Measurements from ENCODE around the gene FNDC3A. TPM values are rescaled to one million over a fixed set of nuclear protein-coding genes. Genes with fewer than 3 reads are reported as not detected.
"Not testable (repeated sequence)": the region's sequence is repeated elsewhere in the genome, so short reads cannot be mapped to it uniquely, and the experiment has no call there.

The FNDC3A gene
- total RNA-seq, 1 donor from 2014 or later = 69.3 TPM

GRCh38 chr13:49116873-49117272 lies 141.2 kb downstream of the FNDC3A start:
- Histone ChIP-seq H3K79me2 (ENCODE audit: low read depth) (peaks cover 56% of the 10 kb centered on the region), H3K9me3 (ENCODE audit: low read depth) (peaks cover 7% of the 10 kb centered on the region), H3F3A (ENCODE audit: low read depth) (peaks cover 17% of the 10 kb centered on the region), H3K36me3 (peaks cover 41% of the 10 kb centered on the region), H2AFZ (replicated peaks) (no peak overlapping the region), H3K4me2 (no peak overlapping the region), H3K27me3 (no peaks in the 10 kb centered on the region), H3K4me1 (peaks cover 26% of the 10 kb centered on the region), H3K27ac (no peak overlapping the region), H3K4me3 (no peak overlapping the region), H3K9ac (no peak overlapping the region), H4K20me1 (ENCODE audit: low read depth) (no peaks in the 10 kb centered on the region)
- Mint-ChIP-seq H3K9me3 (peaks cover 29% of the 10 kb centered on the region), H3K4me1 (peaks cover 17% of the 10 kb centered on the region), H3K27me3 (ENCODE audit: insufficient read depth, low read depth) (no peaks in the 10 kb centered on the region), H3K36me3 (peaks cover 57% of the 10 kb centered on the region), H3K27ac (no peak overlapping the region), H3K4me3 (no peak overlapping the region)
- no peak for DNase-seq (ENCODE audit: low spot score)
- TF ChIP-seq EZH2phosphoT487 (IDR thresholded peaks at IDR 0.05) (no peak), EZH2 (IDR thresholded peaks at IDR 0.05) (no peak)
- TF ChIP-seq, protein P1, sequence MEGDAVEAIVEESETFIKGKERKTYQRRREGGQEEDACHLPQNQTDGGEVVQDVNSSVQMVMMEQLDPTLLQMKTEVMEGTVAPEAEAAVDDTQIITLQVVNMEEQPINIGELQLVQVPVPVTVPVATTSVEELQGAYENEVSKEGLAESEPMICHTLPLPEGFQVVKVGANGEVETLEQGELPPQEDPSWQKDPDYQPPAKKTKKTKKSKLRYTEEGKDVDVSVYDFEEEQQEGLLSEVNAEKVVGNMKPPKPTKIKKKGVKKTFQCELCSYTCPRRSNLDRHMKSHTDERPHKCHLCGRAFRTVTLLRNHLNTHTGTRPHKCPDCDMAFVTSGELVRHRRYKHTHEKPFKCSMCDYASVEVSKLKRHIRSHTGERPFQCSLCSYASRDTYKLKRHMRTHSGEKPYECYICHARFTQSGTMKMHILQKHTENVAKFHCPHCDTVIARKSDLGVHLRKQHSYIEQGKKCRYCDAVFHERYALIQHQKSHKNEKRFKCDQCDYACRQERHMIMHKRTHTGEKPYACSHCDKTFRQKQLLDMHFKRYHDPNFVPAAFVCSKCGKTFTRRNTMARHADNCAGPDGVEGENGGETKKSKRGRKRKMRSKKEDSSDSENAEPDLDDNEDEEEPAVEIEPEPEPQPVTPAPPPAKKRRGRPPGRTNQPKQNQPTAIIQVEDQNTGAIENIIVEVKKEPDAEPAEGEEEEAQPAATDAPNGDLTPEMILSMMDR (IDR thresholded peaks at IDR 0.05) = no peak

GRCh38 chr13:49118455-49118854 lies 142.7 kb downstream of the FNDC3A start:
- not testable (repeated sequence) for H3K27ac ChIP-seq; H3K4me1 Mint-ChIP-seq; H3K27me3 ChIP-seq; DNase-seq (ENCODE audit: low spot score); H3K4me2 ChIP-seq; H2AFZ ChIP-seq (replicated peaks); H3K27me3 Mint-ChIP-seq (ENCODE audit: insufficient read depth, low read depth); H3K9ac ChIP-seq; H3K4me3 ChIP-seq; H3K27ac Mint-ChIP-seq; H3K4me3 Mint-ChIP-seq; H4K20me1 ChIP-seq (ENCODE audit: low read depth); H3F3A ChIP-seq (ENCODE audit: low read depth); H3K9me3 ChIP-seq (ENCODE audit: low read depth)
- H3K4me1 ChIP-seq = peaks cover 12% of the 10 kb centered on the region
- Mint-ChIP-seq H3K9me3 (peaks cover 40% of the 10 kb centered on the region), H3K36me3 (peaks cover 63% of the 10 kb centered on the region)
- peaks cover 40% of the 10 kb centered on the region for H3K79me2 ChIP-seq (ENCODE audit: low read depth)
- peaks cover 41% of the 10 kb centered on the region for H3K36me3 ChIP-seq

GRCh38 chr13:49124693-49125304 lies 149.1 kb downstream of the FNDC3A start:
- Histone ChIP-seq H3K4me1 (no peaks in the 10 kb centered on the region), H3F3A (ENCODE audit: low read depth) (no peaks in the 10 kb centered on the region), H2AFZ (replicated peaks) (no peak overlapping the region), H3K27me3 (no peaks in the 10 kb centered on the region), H3K79me2 (ENCODE audit: low read depth) (peaks cover 45% of the 10 kb centered on the region), H3K9me3 (ENCODE audit: low read depth) (peaks cover 7% of the 10 kb centered on the region), H3K4me3 (no peak overlapping the region), H4K20me1 (ENCODE audit: low read depth) (peaks cover 20% of the 10 kb centered on the region), H3K27ac (no peak overlapping the region), H3K36me3 (peaks cover 12% of the 10 kb centered on the region), H3K9ac (no peak overlapping the region), H3K4me2 (no peak overlapping the region)
- no peak overlapping the region for H3K4me3 Mint-ChIP-seq
- H3K9me3 Mint-ChIP-seq = peaks cover 29% of the 10 kb centered on the region
- TF ChIP-seq, protein P1 (IDR thresholded peaks at IDR 0.05) = no peak
- no peak for TF ChIP-seq EZH2 (IDR thresholded peaks at IDR 0.05)
- no peak for TF ChIP-seq EZH2phosphoT487 (IDR thresholded peaks at IDR 0.05)
- DNase-seq (ENCODE audit: low spot score) = no peak
- H3K4me1 Mint-ChIP-seq = no peaks in the 10 kb centered on the region
- H3K27me3 Mint-ChIP-seq (ENCODE audit: insufficient read depth, low read depth) = no peaks in the 10 kb centered on the region
- peaks cover 26% of the 10 kb centered on the region for H3K36me3 Mint-ChIP-seq
- H3K27ac Mint-ChIP-seq = no peak overlapping the region

GRCh38 chr13:49125964-49126524 lies 150.3 kb downstream of the FNDC3A start:
- Mint-ChIP-seq H3K27me3 (ENCODE audit: insufficient read depth, low read depth) (no peaks in the 10 kb centered on the region), H3K4me3 (no peak overlapping the region), H3K9me3 (peaks cover 19% of the 10 kb centered on the region), H3K36me3 (peaks cover 19% of the 10 kb centered on the region), H3K4me1 (no peaks in the 10 kb centered on the region), H3K27ac (no peak overlapping the region)
- no peaks in the 10 kb centered on the region for H3F3A ChIP-seq (ENCODE audit: low read depth)
- TF ChIP-seq EZH2 (IDR thresholded peaks at IDR 0.05) (no peak), EZH2phosphoT487 (IDR thresholded peaks at IDR 0.05) (no peak)
- TF ChIP-seq, protein P1 (IDR thresholded peaks at IDR 0.05) = no peak
- peaks cover 3% of the 10 kb centered on the region for H3K9me3 ChIP-seq (ENCODE audit: low read depth)
- peaks cover 20% of the 10 kb centered on the region for H4K20me1 ChIP-seq (ENCODE audit: low read depth)
- no peaks in the 10 kb centered on the region for H3K4me1 ChIP-seq
- H3K27me3 ChIP-seq = no peaks in the 10 kb centered on the region
- H3K4me3 ChIP-seq = no peak overlapping the region
- H3K4me2 ChIP-seq = no peak overlapping the region
- H3K79me2 ChIP-seq (ENCODE audit: low read depth) = peaks cover 52% of the 10 kb centered on the region
- DNase-seq (ENCODE audit: low spot score) = no peak
- peaks cover 12% of the 10 kb centered on the region for H3K36me3 ChIP-seq
- H3K9ac ChIP-seq = no peak overlapping the region
- no peak overlapping the region for H2AFZ ChIP-seq (replicated peaks)
- no peak overlapping the region for H3K27ac ChIP-seq

All from neural progenitor cell (in vitro differentiated cells).